HG03064 (cell line): ENCODE data around the gene HCFC2.
A peak's percentile ranks its signal among the peaks of the same experiment; 100 is the strongest.

Experiments
- ATAC-seq: cut with Tn5 transposase; IDR thresholded peaks from one replicate; pipeline ENCODE4 v1.9.1; 2021; ENCODE audit warnings: low read depth; ENCODE audit not compliant: unreplicated experiment

Gene HCFC2

DNA sequence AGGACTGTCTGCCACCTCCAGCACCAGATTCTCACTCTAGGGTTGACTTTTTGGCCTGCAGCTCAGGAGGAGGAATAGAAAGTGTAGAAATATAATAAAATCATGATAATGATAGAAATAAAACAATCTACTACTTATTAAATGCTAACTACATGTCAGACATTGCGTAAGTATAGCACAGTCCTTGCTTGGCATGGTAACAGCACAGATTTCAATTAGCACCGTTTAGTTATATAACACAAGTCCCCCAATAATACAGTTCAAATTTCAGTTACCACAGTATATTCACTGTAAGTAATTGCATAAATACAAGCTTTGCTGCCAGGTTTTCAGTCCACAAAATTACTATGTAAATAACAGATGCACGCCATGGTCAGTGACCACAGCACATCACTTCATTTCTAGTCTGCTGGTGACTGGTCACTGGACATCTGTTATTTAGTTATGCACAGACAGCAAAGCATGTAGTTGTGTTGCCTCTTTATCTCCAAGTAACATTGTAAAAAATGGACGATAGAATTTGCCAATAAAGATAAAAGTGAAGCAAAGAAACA, 7.8 kb upstream of the HCFC2 start:
- ATAC-seq, result no peak

DNA sequence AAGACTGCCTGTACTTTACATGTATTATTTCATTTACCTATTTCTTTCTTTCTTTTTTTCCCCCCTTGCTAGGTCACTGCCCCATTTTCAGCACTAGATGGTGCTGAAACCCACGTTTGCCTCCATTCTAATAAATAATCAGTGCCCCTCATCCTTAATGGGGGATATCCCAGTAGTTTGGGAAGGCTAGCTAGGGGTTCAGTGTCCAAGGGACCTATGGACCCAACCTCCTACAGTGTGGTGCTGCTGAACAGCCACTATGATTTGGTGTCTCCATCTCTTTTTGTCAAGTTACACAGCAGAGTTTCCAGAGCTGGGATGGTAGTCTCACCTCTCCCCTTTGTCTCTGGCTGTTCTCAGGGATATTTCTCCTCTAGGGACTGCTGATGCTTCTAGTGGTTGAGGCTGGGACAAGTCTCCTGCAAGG, 6.5 kb upstream of the HCFC2 start:
- ATAC-seq, result no peak

DNA sequence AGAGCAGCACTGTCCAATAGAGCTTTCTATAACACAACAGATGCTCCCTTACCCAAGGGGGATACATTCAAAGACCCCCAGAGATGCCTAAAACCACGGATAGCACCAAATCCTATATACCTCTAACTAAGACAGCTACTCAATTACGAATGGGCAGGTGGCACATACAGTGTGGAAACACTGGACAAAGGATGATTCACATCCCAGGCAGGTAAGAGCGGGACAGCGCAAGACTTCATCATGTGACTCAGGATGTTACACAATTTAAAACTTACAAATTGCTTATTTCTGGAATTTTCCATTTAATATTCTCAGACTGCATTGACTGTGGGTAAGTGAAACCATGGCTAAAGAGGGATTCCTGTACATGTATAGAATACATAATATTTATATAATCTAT, 5.5 kb upstream of the HCFC2 start:
- no peak for ATAC-seq

DNA sequence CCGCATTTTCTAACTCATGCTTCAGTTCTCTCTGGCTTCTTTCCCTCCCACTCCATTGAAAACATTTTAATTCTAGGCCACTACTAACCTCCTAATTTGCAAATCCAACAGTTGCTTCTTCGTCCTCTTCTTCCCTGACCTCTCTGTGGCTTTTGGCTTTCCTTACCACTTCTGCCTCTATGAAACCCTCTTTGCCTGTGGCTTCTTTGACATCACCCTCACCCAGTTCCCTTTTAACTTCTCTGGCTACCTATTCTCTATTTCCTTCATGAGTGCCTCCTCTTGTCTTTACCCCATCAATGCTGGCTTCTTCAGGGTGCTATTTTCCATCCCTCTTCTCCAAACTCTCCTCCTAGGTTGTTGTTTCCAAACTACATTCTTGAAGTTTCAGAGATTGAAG, 4.4 kb upstream of the HCFC2 start:
- no peak for ATAC-seq

DNA sequence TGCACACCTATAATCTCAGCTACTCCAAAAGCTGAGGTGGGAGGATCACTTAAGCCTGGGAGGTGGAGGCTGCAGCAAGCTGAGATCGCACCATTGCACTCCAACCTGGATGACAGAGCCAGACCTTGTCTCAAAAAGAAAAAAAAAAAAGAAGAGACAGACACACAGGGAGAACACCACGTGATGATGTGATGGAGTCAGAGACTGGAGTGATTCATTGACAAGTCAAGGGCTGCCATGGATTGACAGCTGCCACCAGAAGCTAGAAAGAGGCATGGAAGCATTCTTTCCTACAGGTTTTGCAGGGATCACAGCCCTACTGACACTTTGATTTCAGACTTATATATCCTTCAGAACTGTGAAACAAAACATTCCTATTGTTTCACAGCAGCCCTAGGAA, 3.5 kb upstream of the HCFC2 start:
- no peak for ATAC-seq

DNA sequence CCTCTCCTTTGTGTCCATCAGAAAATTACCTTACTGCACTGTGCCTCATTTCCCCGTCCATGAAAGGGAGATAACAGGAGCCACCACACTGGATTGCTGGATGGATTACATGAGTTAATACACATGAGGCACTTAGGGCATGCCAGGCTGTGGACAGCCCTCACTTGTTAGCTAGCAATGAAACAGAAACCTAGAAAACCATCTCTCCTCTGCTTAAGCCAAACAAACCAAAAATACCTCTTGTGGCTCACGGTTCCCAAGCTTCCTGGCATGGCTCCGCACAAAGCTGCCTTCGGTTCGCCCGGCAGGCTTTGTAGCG, 660 bp upstream of the HCFC2 start:
- ATAC-seq, result peak; percentile 38

DNA sequence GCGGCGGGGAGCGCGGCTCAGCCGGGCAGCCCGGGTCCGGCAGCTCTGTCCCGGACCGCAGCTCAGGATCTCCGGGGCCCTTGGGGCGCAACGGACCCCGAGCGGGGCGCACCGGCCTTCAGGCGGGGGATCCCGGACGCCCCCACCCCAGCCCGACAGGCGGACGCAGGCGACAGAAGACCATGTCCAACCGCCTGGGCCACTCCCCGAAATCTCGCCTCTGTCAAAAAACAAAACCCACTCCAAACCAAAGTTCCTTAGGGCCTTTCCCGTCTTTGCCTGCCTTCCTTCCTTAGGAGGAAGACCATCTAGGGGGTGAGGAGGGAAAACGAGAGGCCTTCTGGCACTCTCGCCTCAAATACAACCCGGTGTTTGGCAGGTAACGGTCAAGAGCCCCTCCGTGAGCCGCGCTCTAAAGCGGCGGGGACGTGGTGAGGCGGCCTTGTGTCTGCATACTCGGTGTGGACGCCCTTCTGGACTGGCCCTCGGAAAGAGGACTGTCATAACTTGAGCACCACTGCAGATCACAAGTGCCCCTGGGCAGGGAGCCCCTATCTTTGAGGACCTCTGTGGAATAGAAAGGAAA, 604 bp downstream of the HCFC2 start:
- ATAC-seq, result no peak

DNA sequence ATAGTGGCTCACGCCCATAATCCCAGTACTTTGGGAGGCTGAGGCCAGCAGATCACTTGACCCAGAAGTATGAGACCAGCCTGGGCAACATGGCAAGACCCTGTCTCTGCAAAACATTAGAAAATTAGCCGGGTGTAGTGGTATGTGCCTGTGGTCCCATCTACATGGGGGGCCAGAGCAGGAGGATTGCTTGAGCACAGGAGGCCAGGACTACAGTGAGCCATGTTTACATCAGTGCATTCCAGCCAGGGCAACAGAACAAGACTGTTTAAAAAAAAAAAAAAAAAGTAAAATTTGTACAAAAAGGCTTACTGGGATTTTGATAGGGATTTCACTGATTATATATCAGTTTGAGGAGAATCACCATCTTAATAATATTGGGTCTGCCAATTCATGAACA, 7.8 kb downstream of the HCFC2 start:
- ATAC-seq, result no peak

DNA sequence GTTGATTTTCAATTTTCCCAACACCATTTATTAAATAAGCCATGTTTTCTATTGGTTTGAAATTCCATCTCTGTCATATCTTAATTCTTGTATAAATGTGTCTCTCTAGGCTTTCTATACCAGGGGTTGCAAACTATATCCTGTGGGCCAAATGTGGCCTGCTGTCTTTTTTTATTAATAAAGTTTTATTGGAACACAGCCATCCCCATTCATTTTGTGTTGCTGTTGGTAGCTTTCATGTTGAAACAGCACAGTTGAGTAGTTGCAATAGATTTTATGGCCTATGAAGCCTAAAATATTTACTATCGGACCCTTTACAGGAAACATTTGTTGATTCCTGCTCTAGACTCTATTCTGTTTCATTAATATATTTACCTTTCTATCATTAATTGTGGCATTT, 9.4 kb downstream of the HCFC2 start:
- ATAC-seq, result no peak

DNA sequence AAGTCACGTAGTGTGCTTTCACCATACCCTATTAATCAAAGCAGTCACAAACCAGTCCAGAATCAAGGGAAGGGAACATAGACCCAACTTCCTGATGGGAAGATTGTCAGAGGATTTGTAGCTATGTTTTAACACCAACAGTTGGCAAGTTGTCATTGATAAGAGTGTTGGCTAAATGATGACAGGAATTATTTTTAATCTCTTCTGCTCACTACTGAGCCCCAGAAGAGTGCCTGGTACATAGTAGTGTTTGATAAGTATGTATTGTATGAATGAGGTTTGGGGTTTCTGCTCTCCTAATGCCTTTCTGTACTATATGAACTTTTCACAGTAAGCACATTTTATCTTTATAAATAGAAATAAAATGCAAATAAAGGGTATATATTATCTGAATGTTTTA, 14.7 kb downstream of the HCFC2 start:
- ATAC-seq, result no peak

DNA sequence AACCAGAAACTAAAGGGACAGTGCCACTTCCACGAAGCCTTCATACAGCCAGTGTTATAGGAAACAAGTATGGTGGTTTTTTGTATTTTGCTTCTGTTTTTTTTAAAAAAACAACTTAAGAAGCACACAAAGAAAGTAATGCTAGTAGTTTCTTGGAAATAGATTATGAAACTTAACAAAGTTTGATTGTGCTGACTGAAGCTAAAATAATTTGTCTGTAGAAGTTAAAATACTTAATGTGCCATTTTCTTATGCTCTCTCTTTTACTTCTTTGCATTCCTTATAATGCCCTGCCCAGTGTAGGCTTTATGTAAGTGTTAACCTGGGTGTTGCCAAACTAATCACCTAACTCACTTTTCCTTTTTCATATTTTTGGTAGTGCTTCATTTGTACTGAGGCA, 16.4 kb downstream of the HCFC2 start:
- ATAC-seq, result no peak

DNA sequence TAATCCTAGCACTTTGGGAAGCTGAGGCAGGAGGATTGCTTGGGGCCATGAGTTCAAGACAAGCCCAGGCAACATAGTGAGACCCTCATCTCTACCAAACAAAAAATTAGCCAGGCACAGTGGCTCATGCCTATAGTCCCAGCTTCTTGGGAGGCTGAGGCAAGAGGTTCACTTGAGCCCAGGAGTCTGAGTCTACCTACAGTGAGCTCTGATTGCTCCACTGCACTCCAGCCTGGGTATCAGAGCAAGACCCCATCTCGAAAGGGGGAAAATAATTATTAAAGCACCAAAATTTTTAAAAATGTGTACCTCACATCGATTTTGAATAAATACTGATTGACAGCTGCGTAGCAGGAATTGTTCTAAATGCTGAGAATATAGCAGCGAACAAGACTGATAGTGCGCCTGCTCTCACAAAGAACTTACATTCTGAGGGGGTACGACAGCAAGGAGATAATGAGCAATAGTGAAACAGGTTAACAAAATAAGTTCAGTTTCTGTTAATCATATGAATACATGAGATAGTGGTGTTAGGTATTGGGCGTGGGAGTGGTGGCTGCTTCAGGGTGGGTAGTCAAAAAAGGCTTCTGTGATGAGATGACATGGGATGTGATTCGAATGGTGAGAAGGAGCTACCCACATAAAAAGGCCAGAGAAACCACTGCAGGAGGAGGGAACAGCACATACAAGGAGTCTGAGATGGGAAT, 19.6 kb downstream of the HCFC2 start:
- no peak for ATAC-seq

DNA sequence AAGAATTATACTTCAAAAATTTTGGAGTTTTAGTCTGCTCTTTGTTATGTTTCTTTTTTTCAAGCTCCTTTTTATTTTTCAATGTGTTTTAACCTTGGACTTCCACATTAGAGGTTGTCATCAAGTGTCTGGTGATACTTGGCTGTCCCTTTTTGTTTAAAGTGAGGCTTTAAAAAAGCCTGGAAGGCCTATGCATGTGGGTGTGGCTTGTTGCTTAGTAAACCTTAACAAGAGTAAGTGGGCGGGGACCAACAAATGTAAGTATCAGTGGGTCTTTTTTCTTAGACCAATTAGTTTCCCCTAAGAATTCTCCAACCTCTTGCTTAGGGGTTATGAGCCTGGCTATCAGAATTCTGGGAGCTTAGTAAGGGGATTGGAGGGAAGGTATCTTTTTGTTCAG, 26.4 kb downstream of the HCFC2 start:
- no peak for ATAC-seq

DNA sequence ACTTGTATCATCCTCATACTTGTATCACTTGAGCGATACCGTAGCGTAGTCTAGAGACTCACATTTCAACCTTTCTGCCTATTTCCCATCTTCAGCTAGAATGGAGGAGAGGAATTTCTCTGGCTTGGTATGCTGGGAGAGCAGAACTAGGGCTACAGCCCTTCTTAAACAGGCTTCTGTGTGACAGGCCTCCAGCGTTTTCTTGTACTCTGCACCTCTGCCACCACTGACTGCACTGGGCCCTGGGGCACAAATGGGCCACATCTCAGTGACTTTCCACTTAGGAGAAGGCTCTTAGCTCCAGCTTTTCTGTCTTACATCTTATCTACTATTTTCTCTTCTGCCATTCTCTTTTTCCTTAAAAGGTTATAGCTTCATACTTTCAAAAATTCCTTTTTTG, 26.8 kb downstream of the HCFC2 start:
- ATAC-seq, result no peak

DNA sequence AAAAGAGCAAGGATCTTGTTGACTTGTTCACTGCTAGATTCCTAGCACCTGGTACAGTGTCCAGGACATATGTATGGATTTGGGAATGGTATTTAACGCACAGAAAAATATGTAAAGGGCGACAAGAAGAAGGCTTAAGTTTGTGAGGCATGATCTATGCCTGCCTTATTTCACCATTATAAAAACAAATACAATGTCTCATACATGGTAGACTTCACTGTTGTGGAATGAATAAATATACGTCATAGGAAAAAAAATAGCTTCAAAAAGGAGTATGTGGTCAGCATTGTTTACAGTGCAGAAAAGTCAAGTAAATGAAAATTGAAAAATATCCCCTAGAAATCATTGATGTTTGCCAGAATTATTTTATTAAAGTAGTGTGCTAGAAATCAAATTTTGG, 30.0 kb downstream of the HCFC2 start:
- ATAC-seq, result no peak

DNA sequence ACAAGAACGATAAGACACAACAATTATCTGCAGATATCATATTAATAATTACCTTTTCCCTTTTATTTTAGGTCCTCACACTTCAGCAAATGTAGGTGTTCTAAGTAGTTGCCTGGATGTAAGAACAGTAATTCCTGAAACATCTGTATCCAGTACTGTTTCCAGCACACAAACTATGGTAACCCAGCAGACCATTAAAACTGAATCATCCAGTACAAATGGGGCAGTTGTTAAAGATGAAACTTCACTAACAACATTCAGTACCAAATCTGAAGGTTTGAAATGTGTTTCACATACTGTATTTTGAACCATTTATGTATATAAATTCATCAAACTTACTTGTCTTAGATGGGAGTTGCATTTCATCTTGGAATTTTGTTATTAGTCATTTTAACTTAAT, 31.0 kb downstream of the HCFC2 start:
- no peak for ATAC-seq

DNA sequence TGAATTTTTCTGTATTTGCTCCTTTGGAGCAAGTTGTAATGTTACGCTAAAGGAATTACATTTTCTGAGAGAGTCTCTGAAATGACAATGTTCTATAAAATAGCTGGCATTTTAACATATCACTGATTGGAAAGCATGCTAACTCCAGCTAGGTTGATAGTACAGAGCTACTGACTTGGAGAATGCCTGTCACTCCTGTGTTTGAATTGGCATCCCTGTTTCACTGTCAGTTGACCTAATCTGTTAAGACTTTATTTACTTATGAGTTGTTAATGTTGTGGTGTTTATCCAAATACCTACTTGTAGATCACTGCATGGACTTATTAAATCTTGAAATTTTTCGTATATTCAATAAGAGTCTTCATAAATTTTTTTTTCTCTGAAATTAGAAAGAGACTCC, 33.6 kb downstream of the HCFC2 start:
- no peak for ATAC-seq

DNA sequence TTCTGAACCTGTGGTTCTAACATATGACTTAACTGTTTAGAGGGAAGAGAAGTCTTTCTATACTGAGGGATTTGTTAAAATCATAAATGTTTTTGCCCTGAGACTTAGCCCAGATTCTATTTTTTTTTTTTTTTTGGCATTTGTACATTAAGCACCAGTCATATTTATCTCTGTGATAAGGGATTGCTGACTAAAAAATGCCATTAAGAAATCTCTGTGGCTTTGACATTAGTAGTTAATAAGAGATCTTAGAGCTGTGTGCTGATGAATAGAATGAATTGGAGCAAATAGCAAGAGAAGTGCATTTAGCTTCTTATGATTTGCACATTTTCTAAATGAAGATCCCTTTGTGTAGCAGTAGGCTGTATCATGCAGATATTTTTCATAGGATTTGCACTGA, 41.1 kb downstream of the HCFC2 start:
- no peak for ATAC-seq

DNA sequence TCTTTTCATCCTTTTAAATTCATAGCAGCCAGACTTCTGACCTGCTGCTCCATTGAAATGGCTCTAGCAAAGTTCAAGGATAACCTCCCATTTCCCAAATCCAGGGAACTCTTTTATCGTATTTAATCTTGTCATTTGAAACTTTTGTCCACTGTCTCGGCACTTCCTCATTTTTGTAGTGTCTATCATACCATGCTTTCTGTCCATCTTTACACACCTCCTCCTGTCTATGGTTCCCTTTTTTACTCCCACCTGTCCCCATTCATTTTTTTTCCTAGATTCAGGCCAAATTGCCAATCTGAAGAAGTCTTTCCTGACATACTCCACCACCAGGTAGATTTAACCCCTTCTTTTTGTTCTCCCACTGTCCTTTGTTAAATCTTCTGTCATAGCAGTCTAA, 42.6 kb downstream of the HCFC2 start:
- ATAC-seq, result no peak

DNA sequence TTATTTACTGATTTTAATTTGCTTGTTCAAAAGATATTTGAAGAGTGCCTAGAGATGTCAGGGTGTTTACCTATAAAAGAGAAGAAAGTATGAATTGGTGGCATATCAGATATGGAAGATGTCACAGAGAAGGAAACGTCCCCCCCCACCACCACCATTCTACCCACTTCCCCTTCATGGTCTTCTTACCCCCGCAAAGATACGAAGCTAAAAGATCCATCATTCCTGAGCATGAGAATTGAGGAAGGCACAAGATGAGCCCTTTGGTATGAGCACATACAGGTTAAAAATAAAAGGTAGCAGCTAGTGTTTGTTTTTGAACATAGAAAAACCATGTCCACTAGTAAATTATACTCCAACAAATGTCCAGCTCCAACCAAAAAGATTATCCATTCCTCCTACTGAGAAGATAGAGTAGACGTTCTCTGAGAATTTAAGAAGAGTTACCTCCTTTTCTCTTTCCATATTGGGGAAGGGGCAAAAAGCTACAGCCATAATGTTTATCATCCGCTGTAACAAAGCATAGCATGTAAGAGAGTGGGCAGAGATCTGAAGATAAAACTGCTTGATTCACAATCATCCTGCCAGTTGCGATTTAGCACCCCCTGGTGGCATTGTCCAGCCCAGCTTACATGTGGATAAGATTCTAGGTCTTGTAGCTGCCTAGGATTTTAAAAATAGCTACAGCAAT, 44.6 kb downstream of the HCFC2 start:
- no peak for ATAC-seq

DNA sequence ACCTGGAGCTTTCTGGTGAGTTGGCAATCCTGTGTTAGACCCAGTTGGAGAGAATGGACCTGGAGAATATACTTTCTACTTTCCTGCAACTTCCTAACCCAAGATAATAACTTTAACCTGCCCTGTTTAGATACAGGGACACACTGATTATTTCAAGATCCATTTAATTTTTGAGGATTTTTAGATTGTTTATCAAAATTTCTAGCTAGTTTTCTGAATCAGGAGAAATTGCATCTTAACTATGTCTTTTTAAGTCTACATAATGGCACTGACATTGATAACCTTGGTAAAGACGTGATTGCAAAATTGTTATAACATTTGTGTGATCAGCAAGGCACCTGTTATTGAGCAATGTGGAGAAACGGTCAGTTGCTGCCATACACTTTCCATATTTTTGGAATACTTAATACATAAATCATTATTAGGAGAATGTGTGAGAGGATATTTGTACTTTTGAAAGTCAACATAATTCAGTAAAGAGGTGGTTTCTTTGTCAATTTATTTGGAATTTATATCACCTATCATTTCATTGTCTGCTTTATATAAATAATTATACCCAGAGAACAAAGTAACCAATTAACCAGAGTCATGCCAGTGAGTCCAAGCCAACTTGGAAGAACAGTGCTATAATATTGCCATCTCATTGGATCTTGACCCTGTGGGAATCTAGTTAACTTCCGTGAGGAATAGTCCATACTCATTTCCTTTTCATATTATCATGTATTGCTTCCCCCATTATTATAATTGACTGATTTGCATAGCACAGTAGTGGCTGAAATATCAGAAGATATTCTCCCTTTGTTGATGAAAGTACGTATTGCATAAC, 45.3 kb downstream of the HCFC2 start:
- no peak for ATAC-seq
